GM21423 (cell line): ENCODE measurements around the gene SPATA33.
A peak's percentile ranks its signal among the peaks of the same experiment; 100 is the strongest.

Source experiments
- ATAC-seq: cut with Tn5 transposase; IDR thresholded peaks from one replicate; pipeline ENCODE4 v1.9.1; 2021; ENCODE audit warnings: mild to moderate bottlenecking, moderate library complexity; ENCODE audit not compliant: unreplicated experiment

The SPATA33 gene

DNA sequence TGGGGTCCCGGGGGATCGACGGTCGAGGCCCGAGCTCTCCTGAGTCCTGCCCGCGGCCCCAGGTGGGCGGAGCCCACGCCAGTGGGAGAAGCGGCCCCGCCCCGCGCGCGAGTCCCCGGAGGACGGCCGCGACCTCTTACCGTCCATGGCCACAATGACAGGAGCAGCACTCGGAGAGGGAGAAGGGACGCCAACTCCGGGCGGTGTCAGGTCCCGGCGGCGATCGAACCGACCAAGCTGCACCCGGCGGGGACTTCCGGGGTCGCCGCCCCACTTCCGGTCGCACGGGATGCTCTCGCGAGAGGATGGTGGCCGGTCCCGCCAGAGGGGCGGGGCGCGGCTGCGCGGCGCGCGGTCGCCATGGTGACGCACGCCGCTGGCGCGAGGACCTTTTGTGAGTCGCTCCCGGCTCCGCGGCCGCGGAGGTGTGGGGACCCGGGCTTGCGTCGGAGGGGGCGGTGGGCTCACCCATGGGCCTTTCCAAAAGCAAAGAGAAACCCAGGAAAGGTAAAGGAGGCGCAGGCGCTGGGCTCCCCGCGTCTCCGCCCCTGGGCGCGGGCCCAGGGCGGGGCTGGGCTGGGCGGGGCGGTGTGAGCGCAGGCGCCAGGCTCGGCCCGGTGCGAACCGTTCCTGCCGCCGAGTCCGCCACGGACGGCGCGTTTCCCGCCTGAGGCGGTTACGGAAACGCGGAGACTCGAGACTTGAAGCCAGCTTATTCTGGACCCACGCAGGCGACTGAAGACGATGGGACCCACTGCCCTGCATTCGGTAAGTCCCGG, at the start of gene SPATA33, which contains the start of gene CHMP1A:
TSS of gene SPATA33 (plus strand) at position 395 of the 779 bp plus-strand sequence. CDS start at position 471, 76 bp downstream.
TSS of gene CHMP1A (minus strand) at position 267 of the 779 bp plus-strand sequence. CDS start at position 147, 120 bp downstream.
- peak; percentile 87 for ATAC-seq

DNA sequence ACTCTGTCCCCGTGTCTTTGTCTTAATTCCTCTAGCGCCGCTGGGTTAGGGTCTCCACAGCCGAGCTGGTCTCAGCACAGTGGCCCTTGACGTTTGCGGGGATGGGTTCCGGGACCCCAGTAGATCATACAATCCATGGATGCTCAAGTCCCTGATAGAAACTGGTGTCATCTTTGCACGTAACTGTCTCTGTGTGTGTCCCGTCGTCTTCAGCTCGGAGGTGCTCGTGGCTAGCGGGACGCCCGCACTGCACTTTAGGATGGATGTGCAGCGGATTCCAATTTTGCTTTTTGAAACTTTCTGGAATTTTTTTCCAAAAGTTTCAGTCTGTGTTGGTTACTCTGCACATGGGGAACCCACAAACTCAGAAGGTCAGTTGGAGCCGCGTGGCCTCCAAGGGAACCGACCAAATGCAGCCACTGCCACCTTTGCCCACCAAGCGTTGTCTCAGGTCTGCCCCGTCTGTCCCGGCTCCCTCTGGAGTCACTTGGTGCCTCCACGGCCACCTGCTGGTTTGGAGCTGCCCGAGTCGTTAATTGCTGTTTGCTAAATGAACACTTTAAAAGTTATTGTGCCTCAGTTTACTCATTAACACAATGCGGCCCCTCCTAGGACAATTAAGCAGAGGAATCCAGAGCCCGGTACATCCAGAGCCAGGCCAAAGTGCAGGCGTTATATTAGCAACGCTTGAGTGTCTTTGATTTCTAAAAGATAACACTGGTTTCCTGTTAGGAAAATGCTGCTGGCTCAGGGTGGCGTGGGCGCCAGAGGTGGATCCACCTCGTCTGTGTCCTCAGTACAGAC, 49.5 kb upstream of the SPATA33 start:
- no peak for ATAC-seq

DNA sequence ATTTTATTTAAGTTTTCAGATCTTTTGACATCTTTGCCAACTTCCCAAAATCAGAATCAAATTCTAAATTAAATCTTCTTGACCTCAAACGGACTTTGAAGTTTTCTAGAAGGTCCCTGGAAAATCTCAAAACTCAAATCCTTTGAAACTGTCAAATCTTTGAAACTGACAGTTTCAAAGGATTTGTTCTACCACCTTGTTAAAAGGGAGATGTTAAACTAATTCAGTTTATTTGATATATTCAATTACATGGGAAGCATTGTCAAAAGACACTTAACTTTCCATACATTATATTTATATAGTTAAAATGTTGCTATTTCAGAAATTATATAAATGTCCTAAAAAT, 47.6 kb upstream of the SPATA33 start:
- ATAC-seq = no peak

DNA sequence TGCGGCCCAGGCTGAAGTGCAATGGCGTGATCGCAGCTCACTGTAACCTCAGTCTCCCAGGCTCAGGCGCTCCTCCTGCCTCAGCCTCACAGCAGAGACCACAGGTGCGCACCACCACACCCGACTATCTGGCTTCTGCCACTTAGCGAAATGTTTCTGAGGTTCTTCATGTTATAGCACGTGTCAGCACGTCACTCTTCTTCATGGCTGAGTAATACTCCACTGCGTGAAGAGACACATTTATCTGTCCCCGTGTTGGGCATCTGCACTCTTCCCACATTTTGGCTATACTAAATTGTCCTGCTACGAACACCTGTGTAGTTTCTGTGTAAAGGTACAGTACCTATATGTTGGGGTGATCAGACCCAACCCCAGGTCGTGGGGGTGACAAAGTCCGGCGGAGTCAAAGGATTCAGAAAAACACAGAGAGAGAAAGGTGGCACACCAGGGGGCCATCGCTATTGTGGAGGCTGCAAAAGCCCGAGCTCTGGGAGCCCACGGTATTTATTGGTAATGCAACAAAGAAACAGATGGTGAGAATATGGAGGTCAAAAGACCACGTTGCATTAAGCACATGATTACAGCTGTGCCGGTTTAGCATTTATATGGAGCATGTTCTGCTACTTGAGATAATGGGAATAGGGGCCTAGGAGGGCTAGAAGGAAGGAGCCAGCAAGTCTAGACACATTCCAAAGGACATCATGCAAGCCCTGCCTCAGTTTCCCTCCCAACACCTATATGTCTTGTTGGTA, 45.0 kb upstream of the SPATA33 start:
- ATAC-seq = no peak

DNA sequence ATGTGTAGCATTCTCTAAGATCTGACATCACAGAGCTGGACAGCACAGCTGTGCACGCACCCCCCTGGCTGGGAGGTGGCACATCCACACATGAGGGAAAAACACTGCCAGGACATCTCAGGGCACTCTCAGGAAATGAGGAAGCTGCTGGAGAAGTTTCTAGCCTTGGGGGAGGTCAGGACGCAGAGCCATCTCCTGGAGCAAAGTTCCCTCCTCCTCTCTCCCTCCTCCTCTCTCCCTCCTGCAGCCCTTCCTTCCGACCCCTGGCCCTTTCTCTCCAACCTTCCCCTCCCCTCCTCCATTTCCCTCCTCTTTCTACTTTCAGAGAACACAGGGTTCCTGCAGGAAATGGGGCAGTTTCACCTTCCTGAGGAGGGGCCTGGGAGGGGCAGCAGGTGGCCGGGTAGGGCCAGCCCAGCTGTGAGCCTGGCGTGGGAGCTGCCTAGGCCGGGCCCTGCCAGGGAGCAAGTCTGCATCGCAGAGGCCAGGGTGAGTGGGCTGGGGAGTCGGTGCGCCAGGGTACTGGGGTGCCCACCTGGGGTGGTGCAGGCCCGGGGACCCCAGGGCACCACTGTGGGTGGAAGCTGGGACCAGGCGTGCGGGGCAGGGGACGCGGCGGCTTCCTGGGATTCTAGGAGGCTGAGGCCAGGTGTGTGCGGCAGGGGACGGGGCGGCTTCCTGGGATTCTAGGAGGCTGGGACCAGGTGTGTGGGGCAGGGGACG, 44.2 kb upstream of the SPATA33 start, which contains the start of gene DPEP1:
TSS of gene DPEP1 (plus strand) at position 412 of the 723 bp plus-strand sequence. CDS start 16,769 bp downstream, outside the sequence.
- no peak for ATAC-seq

DNA sequence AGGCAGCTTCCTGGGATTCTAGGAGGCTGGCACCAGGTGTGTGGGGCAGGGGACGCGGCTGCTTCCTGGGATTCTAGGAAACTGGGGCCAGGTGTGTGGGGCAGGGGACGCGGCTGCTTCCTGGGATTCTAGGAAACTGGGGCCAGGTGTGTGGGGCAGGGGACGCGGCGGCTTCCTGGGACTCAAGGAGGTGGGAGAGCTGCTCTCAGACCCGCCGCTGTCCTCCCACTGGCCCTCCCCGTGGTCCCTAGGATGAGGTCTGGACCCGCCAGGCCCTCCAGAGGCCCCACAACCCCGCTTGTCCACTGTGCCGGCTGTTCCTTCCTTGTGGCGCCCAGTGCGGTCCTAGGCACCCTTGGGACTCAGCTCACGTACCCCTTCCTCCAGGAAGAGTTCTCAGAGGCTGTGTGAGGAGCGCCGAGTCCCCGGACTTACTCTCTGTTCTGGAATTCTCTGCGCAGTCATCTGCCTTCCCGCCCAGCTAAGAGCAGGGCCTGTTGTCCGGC, 43.6 kb upstream of the SPATA33 start:
- no peak for ATAC-seq

DNA sequence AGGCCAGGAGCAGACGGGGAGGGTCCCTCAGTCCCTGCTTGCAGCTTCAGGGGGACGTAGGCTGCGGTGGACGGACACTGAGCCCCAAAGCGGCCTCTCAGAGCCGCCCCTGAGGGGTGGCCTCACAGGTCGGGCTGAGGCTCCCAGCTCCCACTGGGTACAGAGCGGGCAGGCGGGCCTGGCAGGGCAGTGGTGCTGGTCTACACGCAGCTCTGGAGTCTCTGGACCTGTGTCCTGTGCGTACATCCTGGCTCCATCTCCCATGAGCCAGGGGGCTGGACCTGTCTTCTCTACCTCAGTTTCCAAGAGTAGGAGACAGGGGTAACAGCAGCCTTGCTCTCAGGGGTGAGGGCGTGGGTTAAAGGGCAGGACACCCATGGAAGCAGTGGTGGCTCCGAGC, 42.5 kb upstream of the SPATA33 start:
- no peak for ATAC-seq

DNA sequence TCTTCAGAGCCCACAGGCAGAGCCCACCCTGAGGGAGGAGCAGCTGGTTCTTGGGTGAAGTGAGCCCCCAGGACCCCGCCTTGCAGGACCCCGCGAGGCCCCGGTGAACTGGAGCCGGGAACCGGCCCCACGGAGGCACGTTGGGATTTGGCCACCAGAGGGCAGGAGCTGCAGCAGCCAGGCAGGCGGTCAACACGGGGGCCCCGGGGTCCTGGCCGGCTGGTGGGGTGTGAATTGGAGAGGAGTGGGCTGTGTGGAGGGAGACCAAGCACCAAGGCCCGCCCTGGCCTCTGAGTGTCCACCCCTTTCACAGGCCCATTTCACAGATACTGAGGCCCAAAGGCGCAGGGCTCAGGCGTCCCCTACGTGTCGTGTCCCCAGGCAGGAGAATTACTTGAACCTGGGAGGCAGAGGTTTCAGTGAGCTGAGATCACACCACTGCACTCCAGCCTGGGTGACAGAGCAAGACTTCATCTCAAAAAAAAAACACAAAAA, 42.0 kb upstream of the SPATA33 start:
- ATAC-seq = no peak

DNA sequence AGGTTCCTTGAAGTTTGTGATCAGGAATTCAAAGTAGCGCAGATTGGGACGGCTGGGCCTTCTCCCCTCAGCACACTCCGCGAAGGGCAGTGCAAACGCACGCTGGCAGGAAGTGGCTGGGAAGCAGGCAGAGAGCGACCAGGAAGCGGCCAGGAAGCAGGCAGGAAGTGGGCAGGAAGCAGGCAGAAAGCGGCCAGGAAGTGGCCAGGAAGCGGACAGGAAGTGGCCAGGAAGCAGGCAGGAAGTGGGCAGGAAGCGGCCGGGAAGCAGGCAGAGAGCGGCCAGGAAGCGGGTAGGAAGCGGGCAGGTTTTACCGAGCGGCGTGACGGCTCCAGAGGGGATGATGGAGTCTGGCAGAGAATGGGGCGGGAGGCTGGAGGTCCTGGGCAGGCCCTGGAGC, 41.0 kb upstream of the SPATA33 start:
- no peak for ATAC-seq

DNA sequence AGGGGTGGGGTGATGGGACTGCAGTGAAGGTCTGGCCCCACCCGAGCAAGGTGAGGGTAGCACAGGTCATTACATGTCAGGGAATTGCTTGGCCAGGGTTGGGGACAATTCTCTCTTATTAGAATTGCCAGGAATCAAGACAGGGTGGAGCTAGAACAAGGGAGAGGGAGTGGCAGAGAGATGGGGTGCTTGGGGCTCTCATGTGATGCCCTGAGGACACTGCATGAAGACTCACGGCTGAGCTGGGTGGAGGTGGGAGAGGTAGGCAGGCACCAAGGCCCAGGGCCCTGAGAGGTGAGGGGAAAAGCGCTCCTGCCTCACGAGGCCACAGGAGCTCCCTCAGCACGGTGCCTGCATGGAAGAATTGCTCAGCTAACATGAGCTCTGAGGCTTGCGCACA, 40.6 kb upstream of the SPATA33 start:
- no peak for ATAC-seq

DNA sequence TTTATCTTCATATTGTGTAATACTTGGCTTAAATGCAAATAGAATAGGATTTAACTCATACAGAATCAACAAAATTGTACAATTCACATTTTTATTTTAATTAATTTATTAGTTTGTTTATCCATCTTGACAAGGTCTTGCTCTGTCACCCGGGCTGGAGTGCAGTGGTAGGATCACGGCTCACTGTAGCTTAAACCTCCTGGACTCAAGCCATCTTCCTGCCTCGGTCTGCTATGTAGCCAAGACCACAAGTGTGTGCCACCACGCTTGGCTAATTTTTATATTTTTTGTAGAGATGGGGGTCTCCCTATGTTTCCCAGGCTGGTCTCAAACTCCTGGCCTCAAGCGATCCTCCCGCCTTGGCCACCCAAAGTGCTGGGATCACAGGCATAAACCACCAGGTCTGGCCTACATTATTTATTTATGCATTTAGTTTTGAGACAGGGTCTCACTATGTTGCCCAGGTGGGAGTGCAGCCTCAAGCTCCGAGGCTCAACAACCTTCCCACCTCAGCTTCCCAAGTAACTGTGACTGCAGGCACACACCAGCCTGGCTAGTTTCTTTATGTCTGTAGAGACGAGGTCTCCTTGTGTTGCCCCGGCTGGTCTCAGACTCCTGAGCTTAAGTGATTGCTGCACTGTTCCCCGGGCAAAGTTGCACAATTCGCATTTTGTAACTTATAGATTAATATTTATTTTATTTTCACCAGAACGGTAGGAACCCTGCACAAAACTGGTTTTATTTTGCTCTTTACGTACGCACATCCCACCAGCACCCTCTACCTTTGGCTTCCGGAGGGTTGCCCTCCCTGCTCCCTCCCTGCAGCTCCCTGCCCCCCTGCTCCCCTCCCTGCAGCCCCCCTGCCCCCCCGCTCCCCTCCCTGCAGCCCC, 39.3 kb upstream of the SPATA33 start:
- ATAC-seq = no peak

DNA sequence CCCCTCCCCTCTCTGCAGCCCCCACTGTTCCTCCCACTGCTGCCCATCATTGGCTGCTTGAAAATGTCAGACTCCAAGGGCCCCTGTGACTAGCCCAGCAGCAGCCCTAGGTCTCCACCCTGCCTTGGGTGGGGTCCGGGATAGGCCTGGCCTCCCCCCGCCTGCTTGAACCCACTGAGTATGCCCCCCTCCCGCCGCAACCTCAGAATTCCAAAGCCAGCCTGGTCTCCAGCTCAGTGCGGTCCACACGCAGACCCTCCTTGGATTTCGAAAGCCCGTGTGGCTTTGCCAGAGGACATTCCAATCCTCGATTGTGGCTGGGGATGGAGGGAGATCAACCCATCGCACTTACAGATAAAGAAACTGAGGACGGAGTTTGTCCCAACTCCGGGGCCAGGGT, 37.8 kb upstream of the SPATA33 start:
- no peak for ATAC-seq

DNA sequence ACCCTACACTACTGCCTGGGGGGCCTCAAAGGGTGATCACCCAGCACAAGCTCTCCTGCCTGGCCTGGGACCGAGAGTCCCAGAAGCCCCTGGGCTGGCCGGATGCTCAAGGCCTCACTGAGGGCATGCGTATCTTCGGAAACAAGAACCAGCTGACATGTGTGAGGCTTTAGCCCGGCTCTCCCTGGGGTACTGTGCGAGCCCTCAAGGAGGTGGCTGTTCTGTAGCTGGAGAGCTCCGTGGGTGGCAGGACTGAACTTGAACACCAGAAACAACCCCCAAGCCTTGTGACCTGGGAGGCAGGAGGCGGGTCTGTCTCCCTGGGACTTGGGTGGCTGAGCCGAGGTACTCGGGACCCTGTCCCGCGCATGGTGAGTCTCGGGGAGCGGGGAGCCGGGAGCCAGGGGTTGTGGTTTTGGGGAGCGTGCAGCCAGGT, 37.2 kb upstream of the SPATA33 start:
- ATAC-seq = no peak

DNA sequence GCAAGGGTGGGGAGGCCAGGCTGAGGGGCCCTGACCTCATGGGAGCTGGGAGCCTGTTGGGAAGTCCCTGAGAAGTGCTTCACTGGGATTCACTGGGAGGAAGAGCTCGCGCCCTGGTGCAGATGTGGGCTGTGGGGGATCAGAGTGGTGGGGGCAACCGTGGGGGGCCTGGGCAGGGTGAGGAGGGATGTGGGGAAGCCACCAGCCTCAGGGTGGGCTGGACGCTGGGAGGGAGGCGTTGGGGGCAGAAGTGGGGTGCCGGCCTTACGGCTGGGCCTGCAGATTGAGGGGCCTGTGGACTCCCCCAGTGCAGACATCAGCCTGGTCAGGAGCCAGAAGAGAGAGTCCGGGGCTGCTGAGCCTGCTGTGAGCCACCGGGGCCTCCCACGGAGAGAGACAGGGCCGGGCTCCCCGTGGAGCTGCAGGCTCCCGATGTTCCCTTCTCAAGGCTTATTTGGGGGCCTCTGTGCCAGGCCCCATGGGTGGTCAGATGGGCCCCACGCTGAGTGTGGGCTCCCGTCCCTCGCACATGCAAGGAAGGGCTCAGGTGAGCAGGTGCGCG, 36.4 kb upstream of the SPATA33 start:
- ATAC-seq = no peak

DNA sequence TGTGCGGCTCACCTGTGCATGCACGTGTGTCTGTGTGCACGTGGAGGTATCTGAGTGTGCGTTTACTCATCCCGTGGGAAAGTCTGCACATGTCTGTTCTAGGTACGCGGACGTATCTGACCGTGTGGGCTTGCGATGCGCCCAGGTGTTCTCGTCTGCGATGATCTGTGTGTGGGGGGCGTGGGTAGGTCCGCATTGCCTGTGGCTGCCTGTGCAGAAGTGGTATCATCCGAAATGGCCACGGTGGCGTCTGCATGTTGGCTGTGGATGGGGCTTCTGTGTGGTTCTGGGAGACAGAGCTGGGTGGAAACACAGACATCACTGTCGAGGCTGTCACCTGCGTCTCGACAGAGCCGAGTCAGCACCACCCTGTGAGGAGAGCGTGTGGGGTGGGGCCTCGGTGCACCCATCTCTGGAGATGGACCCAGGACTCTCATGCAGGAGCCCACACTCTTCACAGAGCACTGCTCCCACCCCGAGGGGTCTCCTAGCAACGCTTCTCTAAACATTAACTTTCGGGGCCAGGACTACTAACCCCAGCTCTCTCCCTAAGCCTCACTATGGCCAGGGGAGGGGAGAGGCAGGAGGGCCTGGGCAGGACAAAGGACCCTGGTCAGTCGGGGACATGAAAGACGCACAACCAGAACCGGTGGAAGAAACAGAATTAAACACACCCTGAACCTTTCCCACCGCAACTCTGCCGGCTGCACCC, 35.8 kb upstream of the SPATA33 start:
- no peak for ATAC-seq

DNA sequence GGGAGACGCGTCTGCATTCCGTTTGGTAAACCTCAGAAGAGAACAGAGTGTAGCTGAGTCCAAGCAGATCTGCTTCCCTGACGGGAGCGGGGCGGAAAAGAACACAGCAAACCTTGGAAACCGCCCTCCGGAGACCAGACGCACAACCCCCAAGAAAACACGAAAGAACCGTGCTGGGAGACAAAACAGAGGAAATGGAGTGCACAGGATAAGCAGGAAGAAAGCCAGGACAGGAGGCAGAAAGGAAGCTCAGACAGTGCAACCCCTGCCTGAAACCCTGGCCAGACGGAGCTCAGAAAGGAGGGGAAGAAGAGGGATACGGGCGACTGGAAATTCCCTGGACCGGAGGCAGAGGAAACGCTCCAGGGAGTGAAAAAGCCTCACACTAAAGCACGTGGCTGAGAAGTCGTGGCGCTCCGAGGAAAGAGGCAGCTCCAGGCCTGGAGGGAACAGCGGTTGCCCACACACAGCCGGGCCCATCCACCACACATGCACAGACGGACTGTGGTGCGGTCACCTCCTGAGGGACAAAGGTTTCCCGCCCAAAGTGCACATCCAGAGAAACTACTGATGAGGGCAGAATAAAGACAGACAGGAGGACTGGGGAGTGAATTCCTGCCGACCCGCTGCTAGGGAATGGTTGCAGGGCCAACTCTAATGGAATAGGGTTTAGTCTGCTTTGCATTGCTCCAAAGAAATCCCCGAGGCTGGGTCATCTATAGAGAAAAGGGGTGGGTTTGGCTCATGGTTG, 34.0 kb upstream of the SPATA33 start:
- no peak for ATAC-seq
